Kidney epithelial cell (primary cell): ENCODE results near the gene ETV6. TPM values are rescaled to one million over a fixed set of nuclear protein-coding genes. Genes with fewer than 3 reads are reported as not detected.

Experiments
- DNase-seq: peaks from one replicate; pipeline ENCODE4 v3.0.0-alpha.2; 2010; ENCODE audit warnings: low read depth
- H3K27me3 ChIP-seq: 2 replicates; pipeline ENCODE4 v1.6.0; 2011; ENCODE audit warnings: low read length; ENCODE audit not compliant: control insufficient read depth, insufficient read depth
- H3K36me3 ChIP-seq: 2 replicates; pipeline ENCODE4 v1.5.1; 2011; ENCODE audit warnings: low read length; ENCODE audit not compliant: control insufficient read depth, insufficient read depth
- H3K4me3 ChIP-seq: 2 replicates; pipeline ENCODE4 v1.5.1; 2011; ENCODE audit warnings: low read depth, mild to moderate bottlenecking, control low read depth, low read length
- CTCF ChIP-seq: IDR thresholded peaks from 2 replicates; pipeline ENCODE4 v1.5.1; 2011; ENCODE audit warnings: mild to moderate bottlenecking, moderate library complexity, low read length, control low read depth, inconsistent platforms; ENCODE audit not compliant: insufficient read depth, poor library complexity, severe bottlenecking
- total RNA-seq: library from RNA; depleted of rRNA; stranded (reverse); fragments of >200 nt; gene quantifications from 2 replicates; pipeline ENCODE4 v1.2.3, GENCODE V29; 2015

The ETV6 gene
- total RNA-seq, 1 donor from 2014 or later, result 17.6 TPM

- no peaks in the 10 kb centered on the region for H3K27me3 ChIP-seq
- no peaks in the 10 kb centered on the region for H3K36me3 ChIP-seq
- no peak overlapping the region for H3K4me3 ChIP-seq
- DNase-seq, result no peak
- TF ChIP-seq CTCF, result no peak
Observed at GRCh38 chr12:11743423-11744409, 94.2 kb downstream of the ETV6 start.

- H3K27me3 ChIP-seq, result no peaks in the 10 kb centered on the region
- TF ChIP-seq CTCF, result no peak
- H3K4me3 ChIP-seq, result no peak overlapping the region
- DNase-seq, result no peak
- H3K36me3 ChIP-seq, result no peaks in the 10 kb centered on the region
Observed at GRCh38 chr12:11744410-11744801, 94.9 kb downstream of the ETV6 start.

GRCh38 chr12:11745113-11745512 lies 95.6 kb downstream of the ETV6 start:
- H3K27me3 ChIP-seq, result no peaks in the 10 kb centered on the region
- no peak for TF ChIP-seq CTCF
- no peak for DNase-seq
- no peak overlapping the region for H3K4me3 ChIP-seq
- H3K36me3 ChIP-seq, result no peaks in the 10 kb centered on the region

DNA sequence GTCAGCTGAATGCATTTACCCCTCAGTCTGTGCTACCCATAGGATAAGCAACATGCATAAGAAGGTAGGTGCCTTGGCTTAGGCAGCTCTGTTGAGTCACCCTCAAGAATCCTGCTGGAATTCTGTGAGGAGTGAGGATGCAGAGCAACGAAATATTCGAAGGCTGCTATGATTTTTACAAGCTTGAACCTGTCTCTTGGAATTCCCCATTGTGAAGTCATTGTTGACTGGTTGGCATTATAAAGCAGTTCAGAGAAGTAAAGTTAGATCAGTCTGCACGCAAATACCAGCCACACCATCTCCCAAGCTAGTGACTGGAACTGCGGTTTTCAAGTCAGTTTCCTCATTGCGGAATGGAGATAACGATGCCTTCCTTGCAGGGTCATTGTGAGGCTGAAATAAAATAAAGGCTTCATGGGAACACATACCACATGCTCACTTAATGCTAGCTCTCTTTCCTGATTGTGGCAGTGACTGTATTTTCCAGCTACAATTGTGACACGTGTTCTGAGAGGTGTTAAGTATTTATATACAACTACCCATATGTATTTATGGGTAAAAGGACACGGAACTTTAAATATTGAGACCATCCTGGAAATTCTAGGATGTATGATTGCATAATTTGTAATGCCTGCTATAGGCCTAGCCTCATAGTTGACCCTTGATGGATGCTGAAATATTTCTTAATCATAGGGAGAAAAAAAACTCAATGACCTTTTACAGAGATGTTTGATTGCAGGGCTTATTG lies 96.7 kb downstream of the ETV6 start:
- H3K4me3 ChIP-seq, result no peak overlapping the region
- TF ChIP-seq CTCF, result no peak
- peak; percentile 42 for DNase-seq
- H3K27me3 ChIP-seq, result no peaks in the 10 kb centered on the region
- no peaks in the 10 kb centered on the region for H3K36me3 ChIP-seq

DNA sequence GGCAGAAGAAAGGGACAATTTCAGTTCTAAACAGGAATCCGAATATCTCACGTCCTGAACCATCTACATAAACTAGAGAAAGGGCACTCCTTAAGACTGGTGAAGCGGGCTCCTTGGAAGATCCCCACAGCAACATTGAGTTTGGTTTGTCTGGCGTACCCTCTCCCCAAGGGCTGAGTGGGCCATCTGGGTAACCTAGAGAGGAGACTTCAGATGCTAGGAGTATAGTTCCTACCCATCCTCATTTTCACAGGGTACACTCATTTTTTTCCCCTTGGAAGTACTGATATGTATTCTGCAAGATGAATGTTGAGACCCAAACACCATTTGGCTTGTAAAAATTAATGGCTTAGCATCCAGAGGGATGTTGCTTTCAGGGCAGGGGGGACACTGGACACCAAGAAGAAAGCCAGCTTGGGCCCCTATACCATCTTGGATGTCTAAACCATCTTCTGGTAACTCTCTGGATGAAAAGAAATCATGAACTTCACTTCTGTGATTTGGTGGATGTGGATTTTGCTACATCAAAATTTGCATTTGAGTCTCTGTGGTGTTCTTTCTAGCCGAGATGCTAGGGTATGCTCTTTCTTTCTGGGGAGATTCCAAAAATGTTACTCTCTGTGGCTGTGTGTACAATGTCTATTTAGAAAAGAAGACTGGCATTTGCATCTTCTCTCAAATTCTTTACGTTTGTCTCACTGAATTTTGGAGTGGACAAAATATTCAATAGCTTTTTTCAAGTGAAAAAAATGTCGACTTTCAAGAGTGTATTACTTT lies 97.7 kb downstream of the ETV6 start:
- TF ChIP-seq CTCF, result no peak
- no peaks in the 10 kb centered on the region for H3K36me3 ChIP-seq
- no peak for DNase-seq

More for the DNA sequence above, 97.7 kb downstream of the ETV6 start:
- Histone ChIP-seq H3K27me3 (no peaks in the 10 kb centered on the region), H3K4me3 (no peak overlapping the region)
